HG02943 (cell line): ENCODE results near the gene FHAD1.

Experiments
- ATAC-seq: cut with Tn5 transposase; IDR thresholded peaks from one replicate; pipeline ENCODE4 v1.9.1; 2021; ENCODE audit warnings: mild to moderate bottlenecking, low read depth, moderate library complexity; ENCODE audit not compliant: unreplicated experiment

The FHAD1 gene

GRCh38 chr1:15410223-15410883 is 163.3 kb downstream of the FHAD1 start:
- ATAC-seq = no peak

GRCh38 chr1:15410884-15411245 is 163.8 kb downstream of the FHAD1 start:
- no peak for ATAC-seq

- ATAC-seq = peak; percentile 59
Observed at GRCh38 chr1:15411593-15412137, 164.6 kb downstream of the FHAD1 start.

GRCh38 chr1:15412175-15412800 is 165.3 kb downstream of the FHAD1 start:
- ATAC-seq = no peak

- ATAC-seq = no peak
Observed at GRCh38 chr1:15412843-15413242, 165.8 kb downstream of the FHAD1 start.

GRCh38 chr1:15413563-15414444 is 166.8 kb downstream of the FHAD1 start:
- no peak for ATAC-seq

GRCh38 chr1:15414445-15414983 is 167.5 kb downstream of the FHAD1 start:
- ATAC-seq = no peak

GRCh38 chr1:15417059-15417934 is 170.3 kb downstream of the FHAD1 start:
- ATAC-seq = no peak

- no peak for ATAC-seq
Observed at GRCh38 chr1:15418806-15419515, 171.9 kb downstream of the FHAD1 start.

GRCh38 chr1:15420853-15421465 is 173.9 kb downstream of the FHAD1 start:
- ATAC-seq = no peak

- ATAC-seq = no peak
Observed at GRCh38 chr1:15422871-15423270, 175.8 kb downstream of the FHAD1 start.

GRCh38 chr1:15423355-15424077 is 176.5 kb downstream of the FHAD1 start:
- no peak for ATAC-seq

- ATAC-seq = no peak
Observed at GRCh38 chr1:15424146-15424667, 177.2 kb downstream of the FHAD1 start.

- no peak for ATAC-seq
Observed at GRCh38 chr1:15424981-15425380, 178.0 kb downstream of the FHAD1 start.

GRCh38 chr1:15425521-15425920 is 178.5 kb downstream of the FHAD1 start:
- ATAC-seq = no peak

- no peak for ATAC-seq
Observed at GRCh38 chr1:15425958-15426357, 178.9 kb downstream of the FHAD1 start.

GRCh38 chr1:15426492-15427279 is 179.7 kb downstream of the FHAD1 start:
- ATAC-seq = no peak
